A204.1 (cell line): ENCODE results near the gene UBXN4.
"Not testable (repeated sequence)": the region's sequence is repeated elsewhere in the genome, so short reads cannot be mapped to it uniquely, and the experiment has no call there.

Experiments used
- FAIRE-seq: peaks from 2 replicates; lab custom pipeline; 2012; peaks lifted over from hg19 to GRCh38; lab: Jason Lieb, UNC

The UBXN4 gene

DNA sequence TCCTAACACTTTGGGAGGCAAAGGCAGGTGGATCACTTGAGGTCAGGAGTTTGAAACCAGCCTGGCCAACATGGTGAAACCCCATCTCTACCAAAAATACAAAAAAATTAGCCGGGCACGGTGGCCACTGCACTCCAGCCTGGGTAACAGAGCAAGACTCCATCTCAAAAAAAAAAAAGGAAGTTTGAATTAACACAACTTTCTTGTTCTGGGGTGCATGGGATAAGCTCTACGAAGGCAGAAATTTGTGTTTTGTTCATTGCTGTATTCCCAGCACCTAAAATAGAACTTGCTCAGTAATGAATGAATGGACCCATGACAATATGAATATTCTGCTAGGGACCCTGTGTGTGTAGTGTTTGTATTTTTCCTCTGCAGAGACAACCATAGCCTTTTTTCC lies 66.2 kb downstream of the UBXN4 start:
- FAIRE-seq = not testable (repeated sequence)

DNA sequence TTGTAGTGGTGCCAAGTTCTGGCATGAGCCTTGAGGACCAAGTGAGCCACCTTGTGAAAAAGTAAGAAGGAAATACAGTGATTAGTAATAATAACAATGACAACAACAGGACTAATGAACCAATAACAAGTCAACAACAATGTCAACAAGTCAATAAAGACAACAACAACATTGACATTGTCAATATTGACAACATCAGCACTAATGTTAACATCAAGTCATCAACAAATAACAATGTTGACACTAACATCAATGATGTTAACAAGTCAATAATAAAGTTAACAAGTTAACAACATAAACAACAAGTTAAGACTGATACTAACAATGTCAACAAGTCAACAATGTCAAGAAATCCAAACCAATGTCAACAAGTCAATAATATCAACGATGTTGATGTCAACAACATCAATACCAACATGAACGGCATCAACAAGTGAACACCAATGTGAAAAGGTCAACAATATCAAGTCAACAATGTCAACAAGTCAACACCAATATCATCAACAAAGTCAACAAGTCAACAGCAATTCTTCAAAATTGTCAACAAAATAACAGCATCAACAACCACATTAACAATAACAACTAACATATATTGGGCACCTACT lies 71.4 kb downstream of the UBXN4 start:
- no peak for FAIRE-seq

DNA sequence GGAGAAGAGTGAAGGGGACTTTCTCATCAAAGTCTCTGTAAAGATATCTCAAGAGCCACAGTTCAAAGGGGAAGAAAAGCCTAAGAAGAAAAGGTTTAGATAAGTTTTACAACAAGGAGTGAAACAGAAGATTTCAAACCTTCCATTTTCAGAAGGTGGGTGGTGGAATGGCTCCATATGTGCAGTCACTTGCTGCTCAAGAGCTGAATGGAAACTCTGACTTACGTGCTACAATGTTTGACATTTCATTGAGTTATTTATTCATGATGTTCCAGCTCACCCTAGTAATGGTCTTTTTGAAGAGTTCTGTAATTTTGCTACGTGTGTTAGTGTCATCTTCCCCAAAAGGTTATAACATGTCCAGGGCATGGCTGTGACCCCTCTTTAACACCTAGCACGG lies 73.6 kb downstream of the UBXN4 start:
- no peak for FAIRE-seq

DNA sequence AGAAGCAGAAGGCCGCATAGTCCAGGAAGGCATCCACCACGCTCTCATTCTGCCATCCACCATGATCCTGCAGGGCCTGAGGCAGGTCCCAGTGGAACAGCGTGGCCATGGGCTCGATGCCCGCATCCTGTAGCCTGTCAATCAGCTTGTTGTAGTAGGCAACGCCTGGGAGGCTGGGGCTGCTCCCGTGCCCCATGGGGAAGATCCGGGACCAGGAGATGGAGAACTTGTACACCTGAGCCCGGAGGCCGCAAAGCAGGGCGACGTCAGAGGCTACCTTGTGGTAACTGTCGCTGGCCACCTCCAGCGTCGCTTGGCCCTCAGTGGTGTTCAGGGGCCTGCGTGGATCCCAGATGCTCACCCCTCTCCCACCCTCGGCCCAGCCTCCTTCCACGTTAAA lies 75.8 kb downstream of the UBXN4 start:
- no peak for FAIRE-seq

DNA sequence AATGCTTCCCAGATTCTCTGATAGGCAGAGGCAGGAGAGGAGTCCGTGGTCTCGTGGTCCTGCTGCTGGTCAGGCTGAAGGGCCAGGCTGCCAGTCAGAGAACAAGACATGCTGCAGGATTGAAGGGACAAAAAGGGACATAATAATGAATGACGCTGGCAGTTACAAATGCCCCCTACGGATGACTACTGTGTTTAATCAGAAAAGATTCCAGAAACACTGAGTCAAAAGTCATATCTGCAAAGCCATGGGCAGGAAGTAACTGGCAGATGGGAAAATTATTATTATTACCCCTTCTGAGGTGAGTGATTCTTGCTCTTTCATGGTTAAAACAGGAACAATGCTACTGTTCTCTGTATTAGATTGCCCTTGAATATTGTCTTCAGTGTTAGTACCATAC lies 76.3 kb downstream of the UBXN4 start:
- FAIRE-seq = no peak

DNA sequence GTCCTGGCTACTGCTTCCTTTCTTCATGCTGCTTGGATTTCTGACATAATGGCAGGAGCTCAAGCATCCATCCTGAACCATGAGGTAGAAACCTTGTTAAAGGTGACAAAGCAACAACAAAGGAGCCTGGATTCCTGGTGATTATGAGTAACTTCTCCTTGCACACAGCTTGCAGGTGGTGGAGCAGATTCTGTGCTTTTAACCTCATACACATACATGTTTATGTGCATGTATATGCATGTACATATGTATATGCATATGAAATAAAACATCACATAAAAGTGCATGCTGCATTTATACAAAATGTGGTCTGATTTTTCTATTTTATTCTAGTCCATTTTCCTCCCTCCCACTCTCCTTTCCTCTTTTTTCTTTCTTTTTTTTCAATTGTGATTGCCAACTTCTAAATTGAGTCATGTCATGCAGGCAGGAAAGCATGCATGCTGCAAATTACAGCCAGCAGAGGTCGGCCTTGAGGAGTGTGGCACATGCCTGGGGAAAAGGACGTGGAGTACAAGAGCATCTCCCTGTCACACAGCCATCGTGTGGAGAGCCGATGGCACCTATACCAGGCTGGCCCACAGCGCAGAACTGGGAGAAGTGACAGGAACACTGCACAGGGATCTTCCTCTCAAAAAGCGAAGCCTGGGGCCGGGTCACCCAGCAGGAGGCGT lies 77.4 kb downstream of the UBXN4 start:
- no peak for FAIRE-seq

DNA sequence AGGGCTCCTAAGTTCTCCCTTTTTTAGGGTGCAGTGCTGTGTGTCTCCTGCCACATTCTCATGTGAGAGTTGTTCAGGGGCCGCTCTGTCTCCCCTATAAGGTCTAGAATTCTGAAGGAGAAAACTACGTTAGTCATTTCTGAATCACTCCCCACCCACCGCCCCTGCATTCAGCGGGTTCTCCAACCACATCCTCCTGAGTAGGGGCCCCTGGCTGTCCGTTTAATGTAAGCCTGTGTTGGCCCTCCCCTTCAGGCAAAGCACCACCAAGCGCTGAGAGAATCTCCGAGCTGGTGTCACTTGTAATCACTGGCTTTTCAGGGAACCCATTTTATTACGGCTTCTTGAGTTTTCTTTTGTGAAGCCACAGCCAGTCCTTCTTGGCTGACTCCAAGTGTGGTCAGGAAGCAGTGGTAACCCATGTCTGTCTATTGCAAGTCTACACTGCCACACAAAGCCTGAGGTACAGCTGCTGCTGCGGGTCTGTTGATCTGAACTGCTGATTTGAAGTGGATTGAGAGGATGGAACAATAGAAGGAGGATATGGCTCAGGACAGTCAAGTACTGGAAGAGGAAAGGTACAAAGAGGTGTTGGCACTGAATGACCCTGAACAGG lies 78.5 kb downstream of the UBXN4 start:
- no peak for FAIRE-seq

DNA sequence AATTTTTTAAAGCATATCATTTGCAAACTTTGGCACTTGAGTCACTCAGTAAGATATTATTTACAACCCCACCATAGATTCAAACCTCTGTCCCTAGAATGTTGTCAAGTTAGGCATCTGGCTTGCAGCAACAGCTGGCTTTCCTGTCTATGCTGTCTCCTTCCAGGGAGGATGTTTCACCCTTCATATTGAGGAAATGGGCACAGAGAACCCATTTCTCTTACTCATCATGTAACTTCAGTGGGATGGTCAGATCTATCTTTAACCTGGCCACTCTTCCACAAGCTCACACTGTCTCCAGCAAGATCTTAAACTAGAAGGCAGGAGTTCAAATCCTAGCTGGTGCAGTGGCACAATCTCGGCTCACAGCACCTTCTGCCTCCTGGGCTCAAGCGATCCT lies 79.5 kb downstream of the UBXN4 start:
- FAIRE-seq = no peak

DNA sequence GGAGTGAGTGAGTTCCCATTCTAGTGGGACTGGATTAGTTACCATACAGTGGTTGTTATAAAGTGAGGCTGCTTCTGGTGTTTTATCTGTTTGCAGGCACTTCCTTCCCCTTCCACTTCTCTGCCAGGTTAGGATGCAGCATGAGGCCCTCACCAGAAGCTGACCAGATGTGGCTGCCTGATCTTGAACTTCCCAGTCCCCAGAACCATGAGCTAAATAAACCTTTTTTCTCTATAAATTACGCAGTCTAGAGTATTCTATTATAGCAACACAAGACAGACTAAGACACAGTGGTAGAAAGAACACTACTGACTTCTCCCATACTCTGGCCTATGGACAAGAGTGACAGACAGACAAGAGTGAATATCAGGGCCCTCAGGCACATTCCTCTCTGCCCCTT lies 81.2 kb downstream of the UBXN4 start:
- FAIRE-seq = no peak

DNA sequence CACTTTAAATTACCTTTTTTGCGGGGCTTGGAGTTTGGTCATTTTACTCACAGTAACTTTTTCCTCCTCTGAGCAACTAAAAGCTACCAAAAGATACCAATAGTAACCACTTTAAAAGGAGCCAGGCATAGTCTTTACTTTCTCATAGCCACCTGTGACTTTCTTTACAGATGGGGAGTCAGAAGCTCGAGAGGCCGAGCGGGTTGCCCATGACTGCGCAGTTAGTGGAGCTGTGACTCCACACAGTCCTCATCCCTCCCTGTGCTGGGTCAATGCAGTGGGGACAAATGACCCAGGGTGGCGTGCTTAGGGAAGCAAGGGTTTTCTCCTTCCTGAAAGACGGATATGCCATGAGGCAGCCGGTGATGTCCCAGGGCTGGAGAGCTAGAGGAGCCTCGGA lies 83.5 kb downstream of the UBXN4 start:
- no peak for FAIRE-seq

DNA sequence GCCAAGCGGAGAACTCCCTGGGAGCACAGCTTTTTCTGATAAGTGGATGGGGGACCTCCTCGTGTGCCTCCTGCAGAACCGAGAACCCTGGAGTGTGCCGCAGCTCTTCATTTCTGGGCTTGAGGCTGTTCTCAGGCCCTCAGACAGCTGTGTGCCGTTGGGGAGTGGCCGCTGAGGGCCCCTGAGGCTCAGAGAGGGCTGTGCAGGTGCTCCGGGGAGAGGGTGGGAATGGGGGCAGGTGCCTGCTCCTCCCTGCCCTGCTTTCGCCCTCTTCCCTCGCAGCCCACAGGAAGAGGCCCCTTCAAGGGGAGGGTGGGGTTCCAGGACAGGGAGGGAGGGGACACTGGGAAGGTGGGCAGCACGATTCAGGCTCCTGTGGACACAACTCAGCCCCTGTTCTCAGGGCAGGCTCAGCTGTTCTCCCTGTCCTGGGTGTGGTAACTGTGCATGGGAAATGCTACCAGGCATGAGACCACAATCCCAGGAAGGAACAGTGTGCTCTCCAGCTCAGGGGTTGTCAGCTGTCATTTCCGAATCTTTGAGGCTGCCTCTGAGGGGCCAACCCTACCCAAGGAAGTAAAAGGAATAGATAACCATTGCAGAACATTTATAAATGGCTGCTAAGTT lies 84.0 kb downstream of the UBXN4 start:
- FAIRE-seq = no peak

DNA sequence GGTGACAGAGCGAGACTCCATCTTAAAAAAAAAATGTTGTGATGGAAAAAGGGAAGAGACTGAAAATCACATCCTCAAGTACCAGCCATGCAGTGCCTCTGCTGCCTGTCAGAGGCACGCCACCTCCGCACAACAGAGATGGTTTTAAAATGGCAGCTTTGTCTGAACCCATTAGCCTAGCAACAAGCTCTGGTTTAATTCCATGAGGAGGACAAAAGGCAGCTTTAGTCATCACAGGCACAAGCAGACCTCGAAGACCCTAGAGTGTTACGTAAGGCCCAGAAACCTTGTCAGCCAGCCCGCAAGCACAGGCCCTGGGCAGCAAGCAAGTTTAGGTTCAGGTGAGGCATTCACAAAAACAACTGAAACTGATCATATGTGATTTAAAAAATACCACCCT lies 84.9 kb downstream of the UBXN4 start:
- FAIRE-seq = no peak

DNA sequence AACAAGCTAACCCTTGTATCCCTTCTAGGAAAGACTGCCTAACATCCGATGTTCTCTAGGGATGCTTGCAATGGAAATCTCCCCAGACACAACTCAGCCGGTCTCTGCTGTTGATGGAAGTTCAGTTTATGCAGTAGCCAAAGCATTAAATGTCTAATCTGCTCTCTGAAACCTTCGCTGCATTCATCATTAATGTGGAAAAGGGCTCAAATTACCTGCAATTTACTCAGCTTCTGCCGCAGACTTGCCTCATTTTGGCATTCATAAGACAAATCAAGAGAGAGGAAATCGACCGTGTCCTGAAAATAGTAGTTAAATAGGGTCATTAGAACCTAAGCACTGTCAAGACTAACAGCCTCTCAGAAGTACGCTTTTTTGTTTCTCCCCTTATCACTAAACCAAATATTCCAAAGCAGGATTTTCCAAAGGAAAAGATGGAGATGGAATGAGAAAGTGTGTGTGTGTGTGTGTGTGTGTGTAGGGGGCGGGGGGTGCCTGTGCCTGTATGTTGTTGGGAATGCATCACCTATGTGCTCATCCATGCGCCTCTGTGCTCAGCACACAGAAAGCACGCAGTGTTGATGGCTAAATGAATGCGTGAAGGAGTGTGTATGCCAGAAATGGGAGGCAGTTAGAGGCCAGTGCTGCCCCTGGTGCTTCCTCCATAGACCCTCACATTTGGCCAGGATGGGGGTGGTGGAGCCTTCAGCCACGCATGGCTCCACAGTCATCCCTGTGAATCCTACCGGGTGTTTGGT lies 87.9 kb downstream of the UBXN4 start:
- no peak for FAIRE-seq

DNA sequence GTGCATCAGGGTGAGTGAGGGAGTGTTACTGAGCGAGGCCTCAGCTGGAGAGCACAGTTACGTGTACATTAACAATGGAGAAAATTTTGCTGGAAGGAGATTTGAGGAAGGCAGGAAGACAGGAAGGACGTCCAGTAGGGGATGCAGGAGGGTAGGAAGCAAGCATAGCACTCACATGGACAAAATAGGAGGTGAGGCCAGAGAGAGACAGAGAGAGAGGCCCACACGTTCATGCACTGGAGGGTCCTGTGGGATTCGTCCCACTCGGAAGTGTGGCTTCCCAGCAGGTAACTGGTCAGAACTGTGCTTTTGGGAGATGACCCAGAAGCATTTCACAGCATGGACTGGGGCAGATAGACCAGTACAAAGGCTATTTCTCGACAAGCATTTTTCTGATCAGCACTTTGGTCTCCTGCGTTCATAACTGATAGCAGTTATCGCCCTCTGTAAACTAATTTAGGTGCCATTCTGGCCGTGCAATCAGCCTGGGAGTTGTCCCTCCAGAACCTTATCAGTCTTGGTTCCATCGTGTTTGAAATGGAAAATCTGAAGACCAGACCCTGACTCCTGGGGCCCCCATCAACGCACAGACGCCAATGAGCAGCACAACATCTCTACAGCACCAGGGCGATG lies 89.6 kb downstream of the UBXN4 start:
- no peak for FAIRE-seq

DNA sequence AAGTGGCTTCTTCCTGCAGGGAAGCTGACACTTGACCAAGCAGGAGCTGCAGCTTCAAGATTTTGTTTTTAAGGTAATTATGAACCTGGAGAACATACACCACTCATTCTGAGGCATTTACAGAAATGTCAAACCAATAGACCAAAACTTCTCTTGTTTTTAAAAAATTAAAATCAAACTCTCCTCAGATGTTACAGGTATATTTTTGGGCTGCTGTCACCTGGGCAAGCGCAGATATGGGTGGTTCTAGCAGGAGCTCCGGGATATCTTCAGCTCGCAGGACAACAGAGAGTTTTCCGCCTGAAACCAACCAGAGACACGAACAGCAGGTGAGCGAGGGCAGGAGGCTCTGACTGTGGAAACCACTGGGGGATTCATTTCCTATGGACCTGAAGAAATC lies 91.2 kb downstream of the UBXN4 start:
- no peak for FAIRE-seq
